GM13977 (cell line): ENCODE results near the gene ZNF429.
A peak's percentile ranks its signal among the peaks of the same experiment; 100 is the strongest.
"Not testable (repeated sequence)": the region's sequence is repeated elsewhere in the genome, so short reads cannot be mapped to it uniquely, and the experiment has no call there.

Experiments
- DNase-seq: peaks from one replicate; pipeline ENCODE4 v3.0.0; 2012; ENCODE audit warnings: low spot score
- in situ Hi-C: fragments of 300-500 bp; cut with MboI; formaldehyde crosslinking; loops from one replicate; pipeline ENCODE4 v1.12.0; 2022; ENCODE audit warnings: low sequenced_read_pairs, low pct_unique_long_range_greater_than_20kb, mixed read lengths, inconsistent platforms; ENCODE audit not compliant: unreplicated experiment
- TF ChIP-seq, protein P1 (sequence below): IDR thresholded peaks from 2 replicates; pipeline ENCODE4 v1.5.1; 2012; ENCODE audit warnings: mild to moderate bottlenecking, control low read depth; ENCODE audit not compliant: insufficient read depth; ENCODE audit errors: extremely low read depth, missing control alignments

Gene ZNF429

DNA sequence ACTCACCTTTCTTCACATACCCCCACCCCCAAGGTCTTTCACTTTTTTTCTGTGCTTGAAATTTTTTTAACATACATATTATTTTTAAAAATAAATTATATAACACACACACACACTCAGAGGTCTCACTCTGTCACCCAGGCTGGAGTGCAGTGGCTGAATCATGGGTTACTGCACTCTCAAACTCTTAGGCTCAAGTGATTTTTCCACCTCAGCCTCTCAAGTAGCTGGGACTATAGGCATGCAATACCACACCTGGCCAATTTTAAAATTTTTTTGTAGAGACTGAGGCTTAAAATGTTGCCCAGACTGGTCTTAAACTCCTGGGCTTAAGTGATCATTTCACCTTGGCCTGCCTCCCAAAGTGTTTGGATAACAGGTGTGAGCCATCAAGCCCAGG is 32.9 kb upstream of the ZNF429 start:
- DNase-seq, result no peak
- in situ Hi-C loops, result no loop called here
- TF ChIP-seq, protein P1, sequence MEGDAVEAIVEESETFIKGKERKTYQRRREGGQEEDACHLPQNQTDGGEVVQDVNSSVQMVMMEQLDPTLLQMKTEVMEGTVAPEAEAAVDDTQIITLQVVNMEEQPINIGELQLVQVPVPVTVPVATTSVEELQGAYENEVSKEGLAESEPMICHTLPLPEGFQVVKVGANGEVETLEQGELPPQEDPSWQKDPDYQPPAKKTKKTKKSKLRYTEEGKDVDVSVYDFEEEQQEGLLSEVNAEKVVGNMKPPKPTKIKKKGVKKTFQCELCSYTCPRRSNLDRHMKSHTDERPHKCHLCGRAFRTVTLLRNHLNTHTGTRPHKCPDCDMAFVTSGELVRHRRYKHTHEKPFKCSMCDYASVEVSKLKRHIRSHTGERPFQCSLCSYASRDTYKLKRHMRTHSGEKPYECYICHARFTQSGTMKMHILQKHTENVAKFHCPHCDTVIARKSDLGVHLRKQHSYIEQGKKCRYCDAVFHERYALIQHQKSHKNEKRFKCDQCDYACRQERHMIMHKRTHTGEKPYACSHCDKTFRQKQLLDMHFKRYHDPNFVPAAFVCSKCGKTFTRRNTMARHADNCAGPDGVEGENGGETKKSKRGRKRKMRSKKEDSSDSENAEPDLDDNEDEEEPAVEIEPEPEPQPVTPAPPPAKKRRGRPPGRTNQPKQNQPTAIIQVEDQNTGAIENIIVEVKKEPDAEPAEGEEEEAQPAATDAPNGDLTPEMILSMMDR, result no peak

DNA sequence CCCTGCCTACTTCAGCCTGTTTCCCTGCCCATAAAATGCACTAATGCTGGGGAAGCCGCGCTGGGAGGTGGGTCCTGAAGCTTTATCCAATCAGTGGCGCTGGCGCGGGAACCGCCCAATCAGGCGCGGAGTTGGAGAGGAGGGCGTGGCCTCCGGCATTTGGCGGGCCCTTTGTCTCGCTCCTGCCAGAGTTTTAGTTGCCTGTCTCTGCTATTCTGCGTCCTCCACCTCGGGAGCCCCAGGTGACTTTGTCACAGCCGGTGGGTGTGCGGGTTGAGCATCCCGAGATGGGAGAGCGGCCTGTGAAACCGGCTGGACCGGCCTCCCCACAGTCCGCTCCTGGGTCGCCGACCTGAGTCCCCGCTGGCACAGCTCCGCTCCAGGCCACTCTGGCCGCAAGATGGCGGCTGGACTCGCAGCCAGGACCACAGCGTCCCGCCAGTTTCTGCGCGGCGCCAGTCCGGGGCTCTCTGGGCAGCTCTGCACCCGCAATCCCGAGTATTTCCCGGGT is 30.7 kb upstream of the ZNF429 start:
- TF ChIP-seq, protein P1, result no peak
- in situ Hi-C loops, result no loop called here
- DNase-seq, result peak; percentile 46

DNA sequence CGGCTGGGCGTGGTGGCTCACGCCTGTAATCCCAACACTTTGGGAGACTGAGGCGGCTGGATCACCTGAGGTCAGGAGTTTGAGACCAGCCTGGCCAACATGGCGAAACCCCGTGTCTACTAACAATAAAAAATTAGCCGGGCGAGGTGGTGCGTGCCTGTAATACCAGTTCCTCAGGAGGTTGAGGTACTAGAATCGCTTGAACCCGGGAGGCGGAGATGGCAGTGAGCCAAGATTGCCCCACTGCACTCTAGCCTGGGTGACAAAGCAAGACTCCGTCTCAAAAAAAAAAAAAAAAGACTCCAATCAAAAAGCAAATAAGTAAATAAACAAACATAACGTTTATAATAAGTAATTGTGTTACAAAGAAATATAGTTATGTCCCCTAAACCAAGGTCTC is 23.0 kb upstream of the ZNF429 start:
- DNase-seq, in situ Hi-C loops: not testable (repeated sequence)

DNA sequence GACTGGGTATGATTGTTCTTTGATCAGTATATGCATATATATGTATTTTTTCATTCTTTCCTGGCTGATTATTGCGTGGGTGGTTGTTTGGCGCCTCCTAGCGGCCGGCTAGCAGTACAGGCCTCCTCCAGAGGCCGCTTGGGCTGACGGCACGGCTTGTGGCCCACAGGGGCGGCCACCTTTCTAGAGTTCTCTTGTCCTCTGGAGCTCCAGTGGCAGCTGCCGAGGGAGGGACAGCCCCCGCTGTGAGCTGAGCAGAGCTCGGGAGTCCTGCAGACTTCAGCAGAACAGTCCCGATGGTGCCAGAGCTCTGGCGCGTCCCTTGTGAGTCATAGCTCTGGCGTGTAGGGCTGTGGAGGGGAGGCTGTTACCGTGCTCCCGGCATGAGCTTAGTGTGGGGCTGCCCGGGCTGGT is 22.5 kb upstream of the ZNF429 start:
- in situ Hi-C loops, result no loop called here
- TF ChIP-seq, protein P1, result peak; percentile 37
- DNase-seq, result no peak

DNA sequence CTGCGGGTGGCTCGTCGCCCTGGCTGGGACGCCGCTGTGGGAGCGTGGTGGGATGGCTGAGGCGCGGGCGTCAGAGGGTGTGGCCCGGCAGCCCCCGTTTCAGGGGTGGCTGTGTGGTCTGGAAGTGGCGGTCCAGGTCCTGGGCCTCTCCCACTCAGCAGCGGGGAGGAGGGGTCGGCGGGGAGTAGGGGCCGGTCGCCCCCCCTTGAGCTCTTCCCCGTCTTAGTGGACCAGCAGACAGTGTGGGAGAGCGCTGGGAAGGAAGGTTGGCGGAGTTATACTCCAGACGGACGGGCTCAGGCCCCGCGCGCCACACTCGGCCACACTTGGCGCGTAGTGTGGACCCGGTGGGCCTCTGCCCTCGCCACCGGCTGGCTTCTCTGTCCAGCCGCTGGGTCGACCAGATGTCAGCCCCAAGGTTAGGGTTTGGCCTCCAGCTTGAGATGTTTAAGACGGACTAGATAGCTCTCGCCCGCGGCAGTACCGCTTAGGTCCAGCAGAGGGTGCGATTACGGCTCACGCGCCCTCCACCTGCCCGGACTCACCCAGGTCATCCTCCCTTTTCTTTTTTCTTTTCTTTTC is 21.7 kb upstream of the ZNF429 start:
- in situ Hi-C loops, result no loop called here

DNA sequence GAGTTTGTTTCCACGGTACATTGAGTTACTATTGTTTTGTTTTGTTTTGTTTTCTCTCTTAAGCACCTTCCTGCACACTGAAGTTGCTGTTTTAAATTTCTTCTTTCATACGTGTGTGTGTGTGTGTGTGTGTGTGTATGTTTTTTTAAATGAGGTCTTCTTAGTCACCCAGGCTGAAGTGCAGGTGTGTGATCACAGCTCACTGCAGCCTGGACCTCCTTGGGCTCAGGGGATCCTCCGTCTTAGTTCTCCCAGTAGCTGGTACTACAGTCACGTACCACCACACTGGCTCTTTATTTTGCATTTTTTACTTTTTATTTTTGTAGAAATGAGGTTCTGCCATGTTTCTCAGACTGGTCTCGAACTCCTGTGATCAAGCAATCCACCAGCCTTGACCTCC is 20.8 kb upstream of the ZNF429 start:
- DNase-seq, result no peak
- in situ Hi-C loops, result no loop called here
- TF ChIP-seq, protein P1, result no peak

More for the DNA sequence above, 21.7 kb upstream of the ZNF429 start:
- no peak for DNase-seq
- TF ChIP-seq, protein P1, result peak; percentile 12

DNA sequence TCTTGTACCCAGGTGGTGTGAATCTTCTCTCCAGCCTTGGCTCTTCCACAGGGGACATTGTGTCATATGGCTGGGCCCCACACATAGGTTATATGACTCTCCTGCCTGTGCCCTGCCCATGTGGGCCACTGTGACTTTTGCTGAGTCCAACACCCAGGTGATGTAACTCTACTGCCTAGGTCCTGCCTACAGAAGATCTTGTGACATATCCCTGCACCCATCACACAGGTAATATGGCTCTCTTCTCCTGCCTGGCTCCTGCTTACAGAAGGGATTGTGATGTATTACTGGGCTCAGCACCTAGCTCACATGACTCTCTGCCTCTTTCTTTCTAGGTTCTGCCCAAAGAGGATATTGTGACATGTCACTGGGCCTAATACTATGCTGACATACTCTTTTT is 19.5 kb upstream of the ZNF429 start:
- in situ Hi-C loops, result no loop called here
- TF ChIP-seq, protein P1, result no peak
- DNase-seq, result no peak
